ENCODE data around the gene COL25A1. TPM values are rescaled to one million over a fixed set of nuclear protein-coding genes. Genes with fewer than 3 reads are reported as not detected.

The COL25A1 gene
- total RNA-seq, 2 donors from 2014 or later: 4.0 to 6.2 TPM

- H3K27ac ChIP-seq (ENCODE audit: low read depth, low read length): no peak overlapping the region
- H3K4me3 ChIP-seq (ENCODE audit: low read length): no peak overlapping the region
- Mint-ChIP-seq H3K27ac (no peak overlapping the region), H3K9me3 (peaks cover 47% of the 10 kb centered on the region), H3K4me1 (no peaks in the 10 kb centered on the region), H3K36me3 (ENCODE audit: low read depth) (peaks cover 8% of the 10 kb centered on the region), H3K27me3 (ENCODE audit: insufficient read depth) (no peaks in the 10 kb centered on the region), H3K4me3 (no peak overlapping the region)
- DNase-seq: no peak
- TF ChIP-seq CTCF (conservative IDR thresholded peaks at IDR 0.05): no peak
- H3K27me3 ChIP-seq (ENCODE audit: control insufficient read depth, insufficient read depth, low read length, poor library complexity, severe bottlenecking): no peaks in the 10 kb centered on the region
- H3K9ac ChIP-seq (ENCODE audit: extremely low read depth, low read length, poor library complexity, severe bottlenecking): no peak overlapping the region
- no peaks in the 10 kb centered on the region for H3K36me3 ChIP-seq (ENCODE audit: control insufficient read depth, insufficient read depth, low read length)
- peaks cover 19% of the 10 kb centered on the region for H3K9me3 ChIP-seq (ENCODE audit: control insufficient read depth, low read length)
- H3K4me1 ChIP-seq (ENCODE audit: control insufficient read depth, insufficient read depth, low read length): no peaks in the 10 kb centered on the region
Measured at GRCh38 chr4:109323348-109323747, 20.9 kb upstream of the COL25A1 start.

DNA sequence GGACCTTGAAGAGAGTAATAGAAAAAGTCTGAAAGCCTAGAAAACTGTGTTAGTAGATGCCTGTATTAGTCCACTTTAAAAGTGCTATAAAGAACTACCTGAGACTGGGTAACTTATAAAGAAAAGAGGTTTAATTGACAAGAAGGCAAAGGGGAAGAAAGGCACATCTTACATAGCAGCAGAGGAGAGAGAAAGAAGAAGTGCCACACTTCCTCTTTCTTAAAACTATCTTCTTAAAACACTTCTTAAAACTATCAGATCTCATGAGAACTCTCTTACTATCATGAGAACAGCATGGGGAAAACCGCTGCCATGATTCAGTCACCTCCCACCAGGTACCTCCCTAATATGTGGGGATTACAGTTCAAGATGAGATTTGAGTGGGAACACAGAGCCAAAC is 18.8 kb upstream of the COL25A1 start:
- 83% methylated on average over 1 of the region's 1 CpG; no CpG with 5 or more reads in 1 of the 2 experiments for WGBS, 2 experiments (ENCODE audit: insufficient coverage in 1 of 2, insufficient read length in 1 of 2)
- Histone ChIP-seq H3K36me3 (ENCODE audit: control insufficient read depth, insufficient read depth, low read length) (no peaks in the 10 kb centered on the region), H3K9ac (ENCODE audit: extremely low read depth, low read length, poor library complexity, severe bottlenecking) (no peak overlapping the region), H3K27me3 (ENCODE audit: control insufficient read depth, insufficient read depth, low read length, poor library complexity, severe bottlenecking) (no peaks in the 10 kb centered on the region), H3K4me1 (ENCODE audit: control insufficient read depth, insufficient read depth, low read length) (no peaks in the 10 kb centered on the region), H3K4me3 (ENCODE audit: low read length) (no peak overlapping the region), H3K27ac (ENCODE audit: low read depth, low read length) (no peak overlapping the region), H3K9me3 (ENCODE audit: control insufficient read depth, low read length) (peaks cover 19% of the 10 kb centered on the region)
- H3K4me1 Mint-ChIP-seq: no peaks in the 10 kb centered on the region
- DNase-seq: no peak
- no peak overlapping the region for H3K27ac Mint-ChIP-seq
- TF ChIP-seq CTCF (conservative IDR thresholded peaks at IDR 0.05): no peak
- H3K27me3 Mint-ChIP-seq (ENCODE audit: insufficient read depth): no peaks in the 10 kb centered on the region
- H3K9me3 Mint-ChIP-seq: peaks cover 41% of the 10 kb centered on the region
- peaks cover 8% of the 10 kb centered on the region for H3K36me3 Mint-ChIP-seq (ENCODE audit: low read depth)
- H3K4me3 Mint-ChIP-seq: no peak overlapping the region

DNA sequence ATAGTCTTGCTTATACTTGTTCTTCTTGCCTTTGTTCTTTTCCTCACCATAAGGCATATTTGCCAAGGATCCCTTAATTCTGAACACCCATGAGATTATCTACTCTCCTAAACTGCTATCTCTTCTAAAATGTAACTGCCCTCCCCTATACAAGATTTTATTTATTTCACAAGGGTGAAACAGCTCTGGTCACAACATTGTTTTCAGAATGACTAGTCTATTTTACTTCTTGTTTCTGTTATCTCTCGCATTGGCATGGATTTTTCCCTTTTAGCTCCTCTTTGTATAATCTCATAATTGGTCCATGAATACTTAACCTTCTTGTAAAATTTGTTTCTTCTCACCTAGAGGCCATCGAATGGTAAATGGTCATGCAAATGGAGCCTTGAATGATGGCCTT is 17.2 kb upstream of the COL25A1 start:
- Mint-ChIP-seq H3K4me3 (no peak overlapping the region), H3K9me3 (peaks cover 41% of the 10 kb centered on the region), H3K27ac (no peak overlapping the region), H3K27me3 (ENCODE audit: insufficient read depth) (no peaks in the 10 kb centered on the region), H3K4me1 (no peaks in the 10 kb centered on the region), H3K36me3 (ENCODE audit: low read depth) (peaks cover 8% of the 10 kb centered on the region)
- Histone ChIP-seq H3K9me3 (ENCODE audit: control insufficient read depth, low read length) (peaks cover 19% of the 10 kb centered on the region), H3K9ac (ENCODE audit: extremely low read depth, low read length, poor library complexity, severe bottlenecking) (no peak overlapping the region), H3K4me3 (ENCODE audit: low read length) (no peak overlapping the region), H3K4me1 (ENCODE audit: control insufficient read depth, insufficient read depth, low read length) (no peaks in the 10 kb centered on the region), H3K27ac (ENCODE audit: low read depth, low read length) (no peak overlapping the region), H3K36me3 (ENCODE audit: control insufficient read depth, insufficient read depth, low read length) (no peaks in the 10 kb centered on the region), H3K27me3 (ENCODE audit: control insufficient read depth, insufficient read depth, low read length, poor library complexity, severe bottlenecking) (no peaks in the 10 kb centered on the region)
- WGBS, 2 experiments (ENCODE audit: insufficient coverage in 1 of 2, insufficient read length in 1 of 2): 89 to 93% methylated on average over 2 of the region's 2 CpGs
- no peak for DNase-seq
- TF ChIP-seq CTCF (conservative IDR thresholded peaks at IDR 0.05): no peak

Measured in endodermal cell (in vitro differentiated cells).